HEK293 (cell line): ENCODE results near the gene DOK3.

Source experiments
- CTCF ChIA-PET: fragments of 350-600 bp; formaldehyde crosslinking; extraction: SDS; loops from one replicate; lab custom pipeline; 2021; ENCODE audit warnings: antibody characterized with exemption; lab: Yijun Ruan, JAX
- POLR2A ChIA-PET: fragments of 300-600 bp; formaldehyde crosslinking; extraction: SDS; loops from one replicate; lab custom pipeline; 2020; ENCODE audit warnings: antibody characterized with exemption, inconsistent platforms; lab: Yijun Ruan, JAX
- H3K27ac ChIP-seq: fragments of 200-500 bp; sonication (Bioruptor generic); 2 replicates; pipeline ENCODE4 v1.5.1; 2014; ENCODE audit warnings: low read depth, low read length, control low read depth, inconsistent platforms; ENCODE audit errors: extremely low read depth
- H3K36me3 ChIP-seq, 2 experiments: fragments of 200-500 bp in 1 of 2; sonication (Bioruptor generic) in 1 of 2; 1 replicate in 1 of 2; 2 replicates in 1 of 2; pipeline ENCODE4 v1.5.1; 2014 to 2017; ENCODE audit warnings: inconsistent platforms in 2 of 2, low read length in 2 of 2; ENCODE audit not compliant: control insufficient read depth in 2 of 2, insufficient read depth in 1 of 2
- H3K4me1 ChIP-seq: fragments of 200-500 bp; sonication (Bioruptor generic); 2 replicates; pipeline ENCODE4 v1.5.1; 2014; ENCODE audit warnings: mild to moderate bottlenecking, low read length, inconsistent platforms; ENCODE audit not compliant: control insufficient read depth, insufficient read depth
- H3K4me3 ChIP-seq: 2 replicates; pipeline ENCODE4 v1.5.1; 2011; ENCODE audit warnings: low read depth, mild to moderate bottlenecking, control low read depth, low read length, moderate library complexity
- H3K9me3 ChIP-seq: fragments of 200-500 bp; sonication (Bioruptor generic); 2 replicates; pipeline ENCODE4 v1.5.1; 2014; ENCODE audit warnings: low read depth, low read length, inconsistent platforms; ENCODE audit not compliant: control insufficient read depth, insufficient read depth
- BCL11B ChIP-seq: fragments of 450-650 bp; formaldehyde crosslinking; IDR thresholded peaks from 2 replicates; pipeline ENCODE4 v1.5.1; 2016; ENCODE audit warnings: low read depth, missing biosample characterization, missing genetic modification characterization
- GLIS2 ChIP-seq: fragments of 450-650 bp; formaldehyde crosslinking; IDR thresholded peaks from 2 replicates; pipeline ENCODE4 v1.5.1; 2016; ENCODE audit warnings: missing biosample characterization, missing genetic modification characterization
- KLF9 ChIP-seq: fragments of 450-650 bp; formaldehyde crosslinking; IDR thresholded peaks from 2 replicates; pipeline ENCODE4 v1.5.1; 2016; ENCODE audit warnings: missing biosample characterization, missing genetic modification characterization, low read depth
- YY2 ChIP-seq: fragments of 450-650 bp; formaldehyde crosslinking; IDR thresholded peaks from 2 replicates; pipeline ENCODE4 v1.5.1; 2016; ENCODE audit warnings: missing biosample characterization, missing genetic modification characterization
- ZBTB1 ChIP-seq: fragments of 450-650 bp; formaldehyde crosslinking; IDR thresholded peaks from 2 replicates; pipeline ENCODE4 v1.5.1; 2016; ENCODE audit warnings: missing biosample characterization, missing genetic modification characterization
- ZFP69B ChIP-seq: fragments of 450-650 bp; formaldehyde crosslinking; IDR thresholded peaks from 2 replicates; pipeline ENCODE4 v1.5.1; 2016; ENCODE audit warnings: missing biosample characterization, missing genetic modification characterization
- ZNF16 ChIP-seq: fragments of 450-650 bp; formaldehyde crosslinking; IDR thresholded peaks from 2 replicates; pipeline ENCODE4 v1.5.1; 2016; ENCODE audit warnings: low read depth, missing biosample characterization, missing genetic modification characterization
- ZNF248 ChIP-seq: fragments of 450-650 bp; formaldehyde crosslinking; IDR thresholded peaks from 2 replicates; pipeline ENCODE4 v1.5.1; 2017; ENCODE audit warnings: missing biosample characterization, missing genetic modification characterization
- ZNF266 ChIP-seq: fragments of 450-650 bp; formaldehyde crosslinking; IDR thresholded peaks from 2 replicates; pipeline ENCODE4 v1.5.1; 2016; ENCODE audit warnings: missing biosample characterization, missing genetic modification characterization, low read depth
- ZNF354C ChIP-seq: fragments of 450-650 bp; formaldehyde crosslinking; IDR thresholded peaks from 2 replicates; pipeline ENCODE4 v1.5.1; 2016; ENCODE audit warnings: missing biosample characterization, missing genetic modification characterization, low read depth, borderline replicate concordance
- ZNF366 ChIP-seq: fragments of 450-650 bp; formaldehyde crosslinking; conservative IDR thresholded peaks from 2 replicates; pipeline ENCODE4 v1.5.1; 2016; ENCODE audit warnings: missing biosample characterization, missing genetic modification characterization
- TF ChIP-seq, protein P1 (sequence below): fragments of 450-650 bp; formaldehyde crosslinking; IDR thresholded peaks from 2 replicates; pipeline ENCODE4 v1.5.1; 2016; ENCODE audit warnings: missing biosample characterization, missing genetic modification characterization, borderline replicate concordance

DOK3 gene

DNA sequence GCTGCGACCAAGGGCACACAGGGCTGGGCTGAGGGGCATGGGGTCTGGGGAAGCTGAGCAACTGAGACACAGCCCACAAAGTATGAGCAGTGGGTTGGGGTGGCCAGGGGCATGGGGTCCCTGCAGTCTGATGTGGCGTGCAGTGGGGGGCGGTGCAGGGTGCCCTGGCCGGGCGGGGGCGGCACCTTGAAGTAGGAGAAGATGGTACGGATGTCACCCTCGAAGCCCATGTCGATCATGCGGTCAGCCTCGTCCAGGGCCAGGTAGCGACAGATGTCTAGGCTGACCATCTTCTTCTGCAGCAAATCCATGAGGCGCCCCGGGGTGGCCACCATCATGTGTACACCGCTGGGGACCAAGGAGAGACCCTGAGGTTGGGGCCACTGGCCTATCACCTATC lies 3.9 kb upstream of the DOK3 start:
- no peak overlapping the region for H3K27ac ChIP-seq
- TF ChIP-seq ZNF248 (no peak), GLIS2 (peak; percentile 21; the same call in 1 of the 2 replicates)
- TF ChIP-seq, protein P1, sequence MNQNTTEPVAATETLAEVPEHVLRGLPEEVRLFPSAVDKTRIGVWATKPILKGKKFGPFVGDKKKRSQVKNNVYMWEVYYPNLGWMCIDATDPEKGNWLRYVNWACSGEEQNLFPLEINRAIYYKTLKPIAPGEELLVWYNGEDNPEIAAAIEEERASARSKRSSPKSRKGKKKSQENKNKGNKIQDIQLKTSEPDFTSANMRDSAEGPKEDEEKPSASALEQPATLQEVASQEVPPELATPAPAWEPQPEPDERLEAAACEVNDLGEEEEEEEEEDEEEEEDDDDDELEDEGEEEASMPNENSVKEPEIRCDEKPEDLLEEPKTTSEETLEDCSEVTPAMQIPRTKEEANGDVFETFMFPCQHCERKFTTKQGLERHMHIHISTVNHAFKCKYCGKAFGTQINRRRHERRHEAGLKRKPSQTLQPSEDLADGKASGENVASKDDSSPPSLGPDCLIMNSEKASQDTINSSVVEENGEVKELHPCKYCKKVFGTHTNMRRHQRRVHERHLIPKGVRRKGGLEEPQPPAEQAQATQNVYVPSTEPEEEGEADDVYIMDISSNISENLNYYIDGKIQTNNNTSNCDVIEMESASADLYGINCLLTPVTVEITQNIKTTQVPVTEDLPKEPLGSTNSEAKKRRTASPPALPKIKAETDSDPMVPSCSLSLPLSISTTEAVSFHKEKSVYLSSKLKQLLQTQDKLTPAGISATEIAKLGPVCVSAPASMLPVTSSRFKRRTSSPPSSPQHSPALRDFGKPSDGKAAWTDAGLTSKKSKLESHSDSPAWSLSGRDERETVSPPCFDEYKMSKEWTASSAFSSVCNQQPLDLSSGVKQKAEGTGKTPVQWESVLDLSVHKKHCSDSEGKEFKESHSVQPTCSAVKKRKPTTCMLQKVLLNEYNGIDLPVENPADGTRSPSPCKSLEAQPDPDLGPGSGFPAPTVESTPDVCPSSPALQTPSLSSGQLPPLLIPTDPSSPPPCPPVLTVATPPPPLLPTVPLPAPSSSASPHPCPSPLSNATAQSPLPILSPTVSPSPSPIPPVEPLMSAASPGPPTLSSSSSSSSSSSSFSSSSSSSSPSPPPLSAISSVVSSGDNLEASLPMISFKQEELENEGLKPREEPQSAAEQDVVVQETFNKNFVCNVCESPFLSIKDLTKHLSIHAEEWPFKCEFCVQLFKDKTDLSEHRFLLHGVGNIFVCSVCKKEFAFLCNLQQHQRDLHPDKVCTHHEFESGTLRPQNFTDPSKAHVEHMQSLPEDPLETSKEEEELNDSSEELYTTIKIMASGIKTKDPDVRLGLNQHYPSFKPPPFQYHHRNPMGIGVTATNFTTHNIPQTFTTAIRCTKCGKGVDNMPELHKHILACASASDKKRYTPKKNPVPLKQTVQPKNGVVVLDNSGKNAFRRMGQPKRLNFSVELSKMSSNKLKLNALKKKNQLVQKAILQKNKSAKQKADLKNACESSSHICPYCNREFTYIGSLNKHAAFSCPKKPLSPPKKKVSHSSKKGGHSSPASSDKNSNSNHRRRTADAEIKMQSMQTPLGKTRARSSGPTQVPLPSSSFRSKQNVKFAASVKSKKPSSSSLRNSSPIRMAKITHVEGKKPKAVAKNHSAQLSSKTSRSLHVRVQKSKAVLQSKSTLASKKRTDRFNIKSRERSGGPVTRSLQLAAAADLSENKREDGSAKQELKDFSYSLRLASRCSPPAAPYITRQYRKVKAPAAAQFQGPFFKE (tag by site-specific recombination) = no peak
- H3K4me3 ChIP-seq = no peak overlapping the region
- H3K4me1 ChIP-seq = no peaks in the 10 kb centered on the region
- ChIA-PET CTCF (no interaction called here), POLR2A (no interaction called here)
- H3K9me3 ChIP-seq = no peaks in the 10 kb centered on the region
- H3K36me3 ChIP-seq = peaks cover 6 to 73% of the 10 kb centered on the region in 2 experiments

DNA sequence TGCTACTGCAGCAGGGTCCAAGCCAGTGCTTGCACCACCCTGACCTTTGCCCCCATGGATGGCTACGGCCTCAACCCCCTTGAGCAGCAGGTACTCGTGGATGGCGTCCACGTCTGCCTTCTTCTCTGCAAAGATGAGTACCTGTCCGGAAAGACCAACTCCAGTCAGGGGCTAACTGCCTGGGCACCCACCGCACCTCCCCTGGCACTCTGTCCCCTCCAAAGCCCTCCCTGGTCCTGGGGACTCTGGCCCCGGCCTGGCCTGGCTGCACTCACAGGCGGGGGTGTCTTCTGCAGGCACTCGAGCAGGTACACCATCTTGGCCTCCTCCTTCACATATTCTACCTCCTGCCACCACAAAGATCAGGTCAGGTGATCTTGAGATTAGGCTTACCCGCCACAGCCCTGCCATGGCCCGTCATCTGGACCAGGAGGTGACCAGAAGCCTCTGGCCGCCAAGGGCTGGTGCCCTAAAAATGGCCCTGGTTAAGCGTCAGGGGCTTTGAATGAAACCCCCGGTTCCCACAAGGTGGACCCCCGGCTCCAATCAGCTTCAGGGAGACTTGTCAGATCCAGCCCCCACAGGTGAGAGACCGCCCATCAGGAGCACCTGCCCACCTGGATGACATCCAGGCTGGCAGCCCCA lies 3.2 kb upstream of the DOK3 start:
- Histone ChIP-seq H3K36me3 (peaks cover 6 to 74% of the 10 kb centered on the region in 2 experiments), H3K9me3 (no peaks in the 10 kb centered on the region), H3K4me3 (no peak overlapping the region), H3K4me1 (no peaks in the 10 kb centered on the region), H3K27ac (no peak overlapping the region)
- TF ChIP-seq ZFP69B (tag by site-specific recombination) (no peak), ZNF354C (tag by site-specific recombination) (no peak), YY2 (tag by site-specific recombination) (no peak), KLF9 (tag by site-specific recombination) (no peak), BCL11B (tag by site-specific recombination) (0 out of 2 replicates have a peak, but pooled peaks have one; percentile 36), ZNF266 (tag by site-specific recombination) (no peak), ZNF366 (tag by site-specific recombination) (no peak), ZBTB1 (tag by site-specific recombination) (no peak)
- POLR2A ChIA-PET = no interaction called here
- CTCF ChIA-PET = no interaction called here

- Histone ChIP-seq H3K36me3 (peaks cover 6 to 74% of the 10 kb centered on the region in 2 experiments), H3K27ac (no peak overlapping the region), H3K9me3 (no peaks in the 10 kb centered on the region), H3K4me3 (no peak overlapping the region), H3K4me1 (no peaks in the 10 kb centered on the region)
- TF ChIP-seq ZNF16 (tag by site-specific recombination) = no peak
- ChIA-PET POLR2A (no interaction called here), CTCF (interaction anchor here (2.8 kb wide), 1 partner anchor 11 kb away, joined by 16 read pairs; no protein-coding TSS in a partner anchor)
These were observed 2.4 kb upstream of the DOK3 start for GRCh38 chr5:177511796-177512675.
